ENCODE measurements around the gene PTH1R. TPM values are rescaled to one million over a fixed set of nuclear protein-coding genes. Genes with fewer than 3 reads are reported as not detected.

Gene PTH1R
- total and polyA plus RNA-seq, 10 of the 15 experiments (the other 5 are each of a cell fraction or from before 2014, with no cell fraction given), result not detected

DNA sequence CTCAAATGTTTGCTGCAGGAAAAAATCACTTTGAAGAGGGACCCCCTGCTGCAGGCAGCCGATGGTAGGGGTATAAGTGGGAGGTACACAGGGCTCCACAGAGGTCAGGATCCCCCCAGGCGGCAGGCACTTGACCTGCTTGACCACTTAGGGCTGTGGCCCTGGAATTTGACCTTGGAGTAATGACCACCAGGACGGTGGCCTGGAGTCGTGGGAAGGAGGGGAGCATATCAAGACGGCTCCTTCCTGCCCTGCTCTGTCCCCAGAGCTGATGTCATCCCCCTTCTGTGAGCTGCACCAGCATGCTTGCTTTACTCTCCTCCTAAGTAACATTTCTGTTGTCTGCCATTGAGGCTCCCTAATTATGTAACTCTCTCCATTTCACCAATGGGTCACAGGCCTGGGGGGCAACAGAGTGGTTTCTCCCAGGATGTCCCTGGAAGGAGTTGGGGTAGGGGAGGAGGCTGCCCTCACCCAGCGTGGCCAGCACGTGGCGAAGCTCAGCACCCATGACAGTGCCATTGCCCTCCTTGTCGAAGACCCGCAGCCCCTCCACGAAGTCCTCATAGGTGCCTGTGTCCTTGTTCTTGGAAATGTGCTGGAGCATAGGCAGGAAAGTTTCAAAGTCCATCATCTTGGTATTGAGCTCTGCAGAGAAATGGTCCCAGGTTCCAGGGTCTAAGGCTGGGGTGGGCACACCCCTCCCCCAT, 18.4 kb upstream of the PTH1R start (continued):
- TF ChIP-seq FOXM1 (IDR thresholded peaks at IDR 0.05; ENCODE audit: low read depth, low read length), result no peak
- TF ChIP-seq SMAD1 (IDR thresholded peaks at IDR 0.05; ENCODE audit: low read depth, partially characterized antibody), result no peak
- no peak for TF ChIP-seq SPI1 (IDR thresholded peaks at IDR 0.05; ENCODE audit: borderline replicate concordance, insufficient read depth, low read depth, low read length)
- no peak for TF ChIP-seq POU2F2 (IDR thresholded peaks at IDR 0.05; ENCODE audit: borderline replicate concordance, low read depth, low read length)
- no peak for TF ChIP-seq ZNF384 (IDR thresholded peaks at IDR 0.05; ENCODE audit: borderline replicate concordance, low read depth, low read length)
- no peak for TF ChIP-seq RBBP5 (conservative IDR thresholded peaks at IDR 0.05)

DNA sequence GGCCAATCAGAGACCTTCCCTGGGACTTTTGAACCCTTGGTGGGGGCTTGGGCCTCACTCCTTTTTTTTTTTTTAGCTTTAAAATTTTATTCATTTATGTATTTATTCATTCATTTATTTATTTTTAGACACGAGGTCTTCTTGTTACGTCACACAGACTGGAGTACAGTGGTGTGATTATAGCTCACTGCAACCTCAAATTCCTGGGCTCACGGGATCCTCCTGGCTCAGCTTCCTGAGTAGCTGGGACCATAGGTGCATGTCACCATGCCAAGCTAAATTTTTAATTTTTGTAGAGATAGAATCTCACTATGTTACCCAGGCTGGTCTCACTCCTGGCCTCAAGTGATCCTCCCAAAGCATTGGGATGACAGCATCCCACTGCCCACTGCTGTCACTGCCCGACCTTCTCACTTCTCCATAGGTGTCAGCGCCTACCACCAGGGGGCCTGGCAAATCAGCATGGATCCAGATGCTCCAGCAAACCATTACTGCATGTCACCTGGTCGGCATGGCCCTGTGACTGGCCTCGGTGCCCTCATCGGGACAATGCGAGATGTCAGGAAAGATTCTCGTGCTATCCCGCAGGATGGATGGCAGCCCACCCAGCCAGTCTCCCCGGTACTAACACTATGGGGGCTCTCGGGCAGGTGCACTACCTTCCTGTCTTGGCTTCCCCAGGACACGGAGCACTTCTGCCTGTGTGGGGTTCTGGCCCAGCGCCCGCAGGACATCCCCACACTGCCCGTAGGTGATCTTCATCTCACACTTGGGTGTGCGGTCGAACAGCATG, 17.3 kb upstream of the PTH1R start:
- H3K4me1 ChIP-seq (ENCODE audit: control insufficient read depth, insufficient read depth, low read length), result no peaks in the 10 kb centered on the region
- no peaks in the 10 kb centered on the region for H3K79me2 ChIP-seq (ENCODE audit: control insufficient read depth, insufficient read depth, low read length)
- intact Hi-C loops (cut with micrococcal nuclease; ENCODE audit: unreplicated experiment), result no loop called here
- 67% methylated on average over 19 of the region's 19 CpGs for WGBS (ENCODE audit: insufficient coverage, insufficient replicate concordance, low lambda C conversion rate, missing lambda C conversion rate)
- no peaks in the 10 kb centered on the region for H3K36me3 ChIP-seq (ENCODE audit: control insufficient read depth in 2 of 2, insufficient read depth in 2 of 2, low read length in 1 of 2)
- no peaks in the 10 kb centered on the region for H4K20me1 ChIP-seq (ENCODE audit: control insufficient read depth, insufficient read depth)
- BruUV-seq (replicated peaks), result no TSS peak
- TF ChIP-seq SPI1 (IDR thresholded peaks at IDR 0.05; ENCODE audit: borderline replicate concordance, insufficient read depth, low read depth, low read length) (no peak), SMC3 (IDR thresholded peaks at IDR 0.05; ENCODE audit: borderline replicate concordance, low read length) (peak; percentile 25), IKZF1 (conservative IDR thresholded peaks at IDR 0.05) (no peak), SREBF2 (IDR thresholded peaks at IDR 0.05; ENCODE audit: low read length) (no peak), MYC (IDR thresholded peaks at IDR 0.05; ENCODE audit: insufficient read depth, insufficient read length, insufficient replicate concordance, low read length, severe bottlenecking) (no peak)
- TF ChIP-seq, protein P1, sequence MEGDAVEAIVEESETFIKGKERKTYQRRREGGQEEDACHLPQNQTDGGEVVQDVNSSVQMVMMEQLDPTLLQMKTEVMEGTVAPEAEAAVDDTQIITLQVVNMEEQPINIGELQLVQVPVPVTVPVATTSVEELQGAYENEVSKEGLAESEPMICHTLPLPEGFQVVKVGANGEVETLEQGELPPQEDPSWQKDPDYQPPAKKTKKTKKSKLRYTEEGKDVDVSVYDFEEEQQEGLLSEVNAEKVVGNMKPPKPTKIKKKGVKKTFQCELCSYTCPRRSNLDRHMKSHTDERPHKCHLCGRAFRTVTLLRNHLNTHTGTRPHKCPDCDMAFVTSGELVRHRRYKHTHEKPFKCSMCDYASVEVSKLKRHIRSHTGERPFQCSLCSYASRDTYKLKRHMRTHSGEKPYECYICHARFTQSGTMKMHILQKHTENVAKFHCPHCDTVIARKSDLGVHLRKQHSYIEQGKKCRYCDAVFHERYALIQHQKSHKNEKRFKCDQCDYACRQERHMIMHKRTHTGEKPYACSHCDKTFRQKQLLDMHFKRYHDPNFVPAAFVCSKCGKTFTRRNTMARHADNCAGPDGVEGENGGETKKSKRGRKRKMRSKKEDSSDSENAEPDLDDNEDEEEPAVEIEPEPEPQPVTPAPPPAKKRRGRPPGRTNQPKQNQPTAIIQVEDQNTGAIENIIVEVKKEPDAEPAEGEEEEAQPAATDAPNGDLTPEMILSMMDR (IDR thresholded peaks at IDR 0.05 in 2 of 3, conservative IDR thresholded peaks at IDR 0.05 in 1 of 3; ENCODE audit: control insufficient read depth in 2 of 3, extremely low read depth in 1 of 3, insufficient read depth in 1 of 3, low read depth in 3 of 3, low read length in 3 of 3), result peak; percentile 39 to 61 (median 43)
- RAD21 ChIA-PET (ENCODE audit: unreplicated experiment), result interaction anchor here (0.7 kb wide), 1 partner anchor 11 kb away, joined by 3 read pairs; no protein-coding TSS in a partner anchor
- POLR2A ChIA-PET, result interaction anchor here (0.6 to 0.7 kb wide), 2 partner anchors 20 to 109 kb away, joined by 3 to 5 read pairs; no protein-coding TSS in a partner anchor
- H3K4me2 ChIP-seq (ENCODE audit: control insufficient read depth, insufficient read depth), result no peak overlapping the region
- H2AFZ ChIP-seq (ENCODE audit: control insufficient read depth, low read depth, low read length), result no peak overlapping the region
- ATAC-seq (peak; percentile 70), FAIRE-seq (no peak), DNase-seq (ENCODE audit: low read depth, low spot score) (no peak)
- H3K27me3 ChIP-seq (replicated peaks in 1 of 2; ENCODE audit: control insufficient read depth in 2 of 2, insufficient read depth in 2 of 2, low read length in 1 of 2), result no peaks in the 10 kb centered on the region; a peak in 2 of 4 replicates
- CTCF ChIA-PET, result interaction anchor here (0.6 to 1.6 kb wide), 10 partner anchors 11 to 464 kb away, joined by 3 to 8 read pairs (median 4); no protein-coding TSS in a partner anchor
- SMC1A ChIA-PET (ENCODE audit: uncharacterized antibody, unreplicated experiment), result interaction anchor here (1.2 kb wide), 1 partner anchor 35 kb away, joined by 4 read pairs; no protein-coding TSS in a partner anchor
- H3K4me3 ChIP-seq, result no peak overlapping the region
- no peaks in the 10 kb centered on the region for H3K9me3 ChIP-seq (replicated peaks; ENCODE audit: control insufficient read depth, insufficient read depth, low read length)
- no peak overlapping the region for H3K27ac ChIP-seq (ENCODE audit: control insufficient read depth, insufficient read depth)
- in situ Hi-C loops (cut with MboI), result no loop called here
- no peak overlapping the region for H3K9ac ChIP-seq (ENCODE audit: control insufficient read depth, insufficient read depth, low read length)

Data from GM12878 (cell line).